HG02610 (cell line): ENCODE data around the gene ACTA2.
A peak's percentile ranks its signal among the peaks of the same experiment; 100 is the strongest.
"Not testable (repeated sequence)": the region's sequence is repeated elsewhere in the genome, so short reads cannot be mapped to it uniquely, and the experiment has no call there.

Experiments used
- ATAC-seq: cut with Tn5 transposase; IDR thresholded peaks from one replicate; pipeline ENCODE4 v1.9.1; 2021; ENCODE audit warnings: mild to moderate bottlenecking, moderate library complexity; ENCODE audit not compliant: unreplicated experiment

ACTA2 gene

GRCh38 chr10:88954458-88955083 is 2.0 kb upstream of the ACTA2 start:
- ATAC-seq: no peak

- ATAC-seq: no peak
These were observed 1.1 kb upstream of the ACTA2 start for GRCh38 chr10:88953662-88954061.

- no peak for ATAC-seq
These were observed 2.4 kb downstream of the ACTA2 start for GRCh38 chr10:88949912-88950837.

GRCh38 chr10:88949051-88949450 is 3.5 kb downstream of the ACTA2 start:
- no peak for ATAC-seq

- ATAC-seq: no peak
These were observed 5.5 kb downstream of the ACTA2 start for GRCh38 chr10:88946965-88947590.

GRCh38 chr10:88946200-88946599 is 6.4 kb downstream of the ACTA2 start:
- no peak for ATAC-seq

GRCh38 chr10:88944813-88945212 is 7.8 kb downstream of the ACTA2 start:
- no peak for ATAC-seq

GRCh38 chr10:88943778-88944177 is 8.8 kb downstream of the ACTA2 start:
- ATAC-seq: no peak

- ATAC-seq: no peak
These were observed 11.5 kb downstream of the ACTA2 start for GRCh38 chr10:88941026-88941425.

- no peak for ATAC-seq
These were observed 13.6 kb downstream of the ACTA2 start for GRCh38 chr10:88938938-88939337.

- no peak for ATAC-seq
These were observed 14.5 kb downstream of the ACTA2 start for GRCh38 chr10:88938039-88938438.

- no peak for ATAC-seq
These were observed 15.9 kb downstream of the ACTA2 start for GRCh38 chr10:88936656-88937055.

GRCh38 chr10:88934900-88935672 is 17.5 kb downstream of the ACTA2 start:
- ATAC-seq: peak; percentile 31

- no peak for ATAC-seq
These were observed 19.0 kb downstream of the ACTA2 start for GRCh38 chr10:88933564-88933963.

- ATAC-seq: peak; percentile 61
These were observed 19.9 kb downstream of the ACTA2 start for GRCh38 chr10:88932539-88933256.

- not testable (repeated sequence) for ATAC-seq
These were observed 20.5 kb downstream of the ACTA2 start for GRCh38 chr10:88932029-88932428.

GRCh38 chr10:88931548-88931947 is 21.0 kb downstream of the ACTA2 start:
- ATAC-seq: no peak

- no peak for ATAC-seq
These were observed 24.3 kb downstream of the ACTA2 start for GRCh38 chr10:88928254-88928653.

- ATAC-seq: no peak
These were observed 25.2 kb downstream of the ACTA2 start for GRCh38 chr10:88927416-88927690.

GRCh38 chr10:88926566-88927415 is 25.8 kb downstream of the ACTA2 start:
- ATAC-seq: no peak
